A204.1 (cell line): ENCODE results near the gene FOXD1.
"Not testable (repeated sequence)": the region's sequence is repeated elsewhere in the genome, so short reads cannot be mapped to it uniquely, and the experiment has no call there.

Experiments used
- FAIRE-seq: peaks from 2 replicates; lab custom pipeline; 2012; peaks lifted over from hg19 to GRCh38; lab: Jason Lieb, UNC

The FOXD1 gene

GRCh38 chr5:73464016-73464745 is 15.6 kb upstream of the FOXD1 start:
- FAIRE-seq, result no peak

GRCh38 chr5:73460133-73460532 is 11.6 kb upstream of the FOXD1 start:
- no peak for FAIRE-seq

- no peak for FAIRE-seq
Measured at GRCh38 chr5:73459366-73459765, 10.8 kb upstream of the FOXD1 start.

GRCh38 chr5:73456462-73456861 is 7.9 kb upstream of the FOXD1 start:
- not testable (repeated sequence) for FAIRE-seq

- FAIRE-seq, result peak; percentile 29
Measured at GRCh38 chr5:73454379-73455036, 5.9 kb upstream of the FOXD1 start.

GRCh38 chr5:73452215-73452614 is 3.6 kb upstream of the FOXD1 start:
- FAIRE-seq, result no peak

- no peak for FAIRE-seq
Measured at GRCh38 chr5:73451224-73452130, 2.9 kb upstream of the FOXD1 start.

GRCh38 chr5:73450672-73451223 is 2.2 kb upstream of the FOXD1 start:
- FAIRE-seq, result no peak

- FAIRE-seq, result no peak
Measured at GRCh38 chr5:73450137-73450536, 1.6 kb upstream of the FOXD1 start.

- no peak for FAIRE-seq
Measured at GRCh38 chr5:73447530-73448462, 781 bp downstream of the FOXD1 start.

GRCh38 chr5:73446631-73447529 is 1.7 kb downstream of the FOXD1 start:
- FAIRE-seq, result no peak

GRCh38 chr5:73445665-73446630 is 2.6 kb downstream of the FOXD1 start:
- FAIRE-seq, result no peak

- FAIRE-seq, result no peak
Measured at GRCh38 chr5:73444499-73445438, 3.8 kb downstream of the FOXD1 start.

- FAIRE-seq, result no peak
Measured at GRCh38 chr5:73443829-73444498, 4.6 kb downstream of the FOXD1 start.

- no peak for FAIRE-seq
Measured at GRCh38 chr5:73442996-73443627, 5.5 kb downstream of the FOXD1 start.

- no peak for FAIRE-seq
Measured at GRCh38 chr5:73442231-73442811, 6.3 kb downstream of the FOXD1 start.

- FAIRE-seq, result no peak
Measured at GRCh38 chr5:73441378-73441777, 7.2 kb downstream of the FOXD1 start.
